ENCODE measurements around the gene SBK2.

GRCh38 chr19:55497763-55498162 lies 39.2 kb downstream of the SBK2 start:
- no peak for TF ChIP-seq CTCF (IDR thresholded peaks at IDR 0.05)
- no peak for TF ChIP-seq POLR2A (IDR thresholded peaks at IDR 0.05)

All from Peyer's patch (tissue), 4 donors.